ENCODE results near the gene PGK1.
A peak's percentile ranks its signal among the peaks of the same experiment; 100 is the strongest.
"Not testable (repeated sequence)": the region's sequence is repeated elsewhere in the genome, so short reads cannot be mapped to it uniquely, and the experiment has no call there.

Gene PGK1

DNA sequence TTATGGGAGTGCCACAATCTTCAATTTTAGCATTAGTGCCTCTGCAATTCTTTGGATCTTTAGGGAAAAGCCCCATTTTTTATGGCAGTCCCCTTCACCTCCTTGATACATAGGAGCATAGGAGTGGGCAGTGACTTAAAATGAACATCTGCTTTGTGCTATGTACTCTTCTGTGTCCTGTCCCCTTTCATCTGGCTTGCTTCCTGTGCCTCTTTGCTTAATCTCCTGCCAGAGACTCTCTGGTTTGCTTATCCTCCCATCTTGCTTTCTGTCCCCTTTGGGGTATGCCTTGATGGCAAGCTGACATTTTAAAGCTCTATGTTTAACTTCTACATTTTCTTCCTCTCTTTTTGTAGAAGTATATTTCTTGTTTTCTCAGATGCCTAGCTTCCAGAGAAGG, 12.3 kb downstream of the PGK1 start:
- DNase-seq (ENCODE audit: low read depth) = no peak

DNA sequence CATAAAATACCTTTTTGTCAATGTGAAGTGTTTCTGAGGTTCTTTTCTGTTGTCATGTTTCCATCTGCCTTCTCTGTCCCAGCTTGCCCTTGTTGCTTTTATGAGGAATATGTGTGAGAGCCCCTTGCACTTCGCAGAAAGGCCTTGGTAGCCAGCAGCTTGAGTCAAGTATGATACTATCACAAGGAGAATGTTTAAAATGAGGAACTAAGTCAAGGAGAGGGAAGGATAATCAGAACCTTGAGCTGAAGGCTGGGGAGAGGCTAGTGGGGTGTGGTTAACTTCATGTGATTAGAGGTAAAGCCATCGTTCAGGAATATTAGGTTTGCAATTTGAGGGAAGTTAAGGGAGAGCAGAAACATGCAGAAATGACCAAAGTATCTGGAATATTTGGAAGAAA, 12.7 kb downstream of the PGK1 start:
- DNase-seq (ENCODE audit: low read depth) = no peak

DNA sequence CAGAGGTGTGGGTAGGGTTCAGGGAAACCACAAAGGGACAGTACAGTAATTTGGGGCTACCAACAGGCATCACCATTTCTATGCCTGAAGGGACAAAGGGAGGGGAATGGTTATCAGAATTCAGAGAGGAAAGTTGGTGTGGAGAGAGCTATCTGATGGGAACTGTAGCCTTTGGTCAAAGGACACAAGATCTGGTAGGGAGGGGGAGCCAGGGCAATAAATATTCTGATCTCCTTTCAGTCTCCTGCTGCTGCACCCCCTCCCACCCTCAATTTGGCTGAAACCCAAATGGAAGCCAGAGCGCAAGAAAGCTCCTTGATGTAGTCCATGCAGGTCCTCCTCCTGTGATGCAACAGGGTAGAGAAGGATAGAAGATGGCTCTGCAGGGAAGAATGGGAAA, 14.6 kb downstream of the PGK1 start:
- no peak for DNase-seq (ENCODE audit: low read depth)

DNA sequence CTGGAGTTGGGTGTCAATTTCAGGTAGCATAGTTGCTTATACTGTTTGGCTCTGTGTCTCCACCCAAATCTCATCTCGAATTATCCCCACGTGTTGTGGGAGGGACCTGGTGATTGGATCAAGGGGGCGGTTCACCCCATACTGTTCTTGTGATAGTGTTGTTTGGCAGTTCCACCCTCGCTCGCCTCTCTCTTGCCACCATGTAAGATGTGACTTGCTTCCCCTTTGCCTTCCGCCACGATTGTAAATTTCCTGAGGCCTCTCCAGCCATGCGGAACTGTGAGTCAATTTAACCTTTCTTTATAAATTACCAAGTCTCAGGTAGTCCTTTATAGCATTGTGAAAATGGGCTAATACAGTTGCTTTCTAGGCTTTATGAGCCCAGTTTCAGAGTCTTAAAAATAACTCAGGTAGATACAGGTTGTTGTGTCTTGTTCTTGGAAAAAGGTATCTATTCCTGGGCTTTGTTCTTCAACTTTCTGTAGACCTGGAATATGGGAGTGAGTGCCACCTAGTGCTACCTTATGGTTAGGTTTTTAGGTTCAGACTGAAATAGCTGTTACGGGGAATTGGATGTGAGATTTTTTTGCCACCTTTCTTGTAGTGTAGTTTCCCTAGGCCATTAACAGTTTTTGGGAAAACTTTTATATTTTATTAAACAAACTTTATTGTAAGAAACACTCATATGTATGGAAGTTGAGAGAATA, 15.6 kb downstream of the PGK1 start:
- no peak for DNase-seq (ENCODE audit: low read depth)

DNA sequence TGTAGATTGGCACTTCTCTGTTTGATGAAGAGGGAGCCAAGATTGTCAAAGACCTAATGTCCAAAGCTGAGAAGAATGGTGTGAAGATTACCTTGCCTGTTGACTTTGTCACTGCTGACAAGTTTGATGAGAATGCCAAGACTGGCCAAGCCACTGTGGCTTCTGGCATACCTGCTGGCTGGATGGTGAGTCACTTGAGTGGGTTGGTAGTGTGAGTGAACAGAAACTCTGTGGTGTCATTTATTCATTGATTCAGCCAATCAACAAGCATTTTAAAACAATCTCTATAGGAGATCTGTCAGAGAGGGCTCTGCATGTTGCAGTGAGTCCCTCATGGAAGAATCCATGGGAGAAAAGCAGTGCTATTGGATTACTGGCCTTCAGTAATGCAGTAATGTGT, 19.1 kb downstream of the PGK1 start:
- peak; percentile 67 for DNase-seq (ENCODE audit: low read depth)

DNA sequence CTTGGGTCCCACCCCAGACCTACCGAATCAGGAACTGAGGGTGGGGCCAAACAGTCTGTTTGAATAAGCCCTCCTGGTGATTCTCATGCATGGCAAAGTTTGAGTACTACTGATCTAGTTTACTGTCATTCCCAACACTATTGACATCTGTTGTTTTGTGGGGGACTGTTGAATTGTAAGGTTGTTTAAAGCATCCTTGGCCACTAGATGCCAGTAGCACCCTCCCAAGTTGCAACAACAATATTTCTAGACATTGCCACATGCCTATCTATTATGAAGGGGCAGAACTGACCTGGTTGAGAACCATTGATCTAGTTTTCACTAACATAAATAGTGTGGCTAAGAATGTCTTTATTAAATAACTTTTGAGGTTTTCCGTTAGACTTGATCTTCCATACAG, 20.3 kb downstream of the PGK1 start:
- DNase-seq (ENCODE audit: low read depth) = peak; percentile 19

DNA sequence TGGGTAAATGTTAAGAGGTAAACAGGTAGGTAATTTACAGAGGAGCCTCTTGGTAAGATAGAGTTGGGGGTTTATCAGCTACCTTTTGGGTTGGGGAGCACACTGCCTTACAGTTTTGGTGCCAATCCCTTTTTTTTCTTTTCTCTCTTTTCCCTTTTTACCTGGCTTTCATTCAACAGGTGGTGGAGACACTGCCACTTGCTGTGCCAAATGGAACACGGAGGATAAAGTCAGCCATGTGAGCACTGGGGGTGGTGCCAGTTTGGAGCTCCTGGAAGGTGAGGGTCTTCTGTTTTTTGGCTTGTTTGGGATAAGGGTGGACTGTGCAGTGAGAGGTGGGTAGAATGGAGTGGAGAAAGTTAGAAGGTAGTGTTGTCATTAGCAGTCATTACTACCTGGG, 21.1 kb downstream of the PGK1 start:
- no peak for DNase-seq (ENCODE audit: low read depth)

DNA sequence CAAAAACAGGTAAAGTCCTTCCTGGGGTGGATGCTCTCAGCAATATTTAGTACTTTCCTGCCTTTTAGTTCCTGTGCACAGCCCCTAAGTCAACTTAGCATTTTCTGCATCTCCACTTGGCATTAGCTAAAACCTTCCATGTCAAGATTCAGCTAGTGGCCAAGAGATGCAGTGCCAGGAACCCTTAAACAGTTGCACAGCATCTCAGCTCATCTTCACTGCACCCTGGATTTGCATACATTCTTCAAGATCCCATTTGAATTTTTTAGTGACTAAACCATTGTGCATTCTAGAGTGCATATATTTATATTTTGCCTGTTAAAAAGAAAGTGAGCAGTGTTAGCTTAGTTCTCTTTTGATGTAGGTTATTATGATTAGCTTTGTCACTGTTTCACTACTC, 21.7 kb downstream of the PGK1 start:
- DNase-seq (ENCODE audit: low read depth) = not testable (repeated sequence)

DNA sequence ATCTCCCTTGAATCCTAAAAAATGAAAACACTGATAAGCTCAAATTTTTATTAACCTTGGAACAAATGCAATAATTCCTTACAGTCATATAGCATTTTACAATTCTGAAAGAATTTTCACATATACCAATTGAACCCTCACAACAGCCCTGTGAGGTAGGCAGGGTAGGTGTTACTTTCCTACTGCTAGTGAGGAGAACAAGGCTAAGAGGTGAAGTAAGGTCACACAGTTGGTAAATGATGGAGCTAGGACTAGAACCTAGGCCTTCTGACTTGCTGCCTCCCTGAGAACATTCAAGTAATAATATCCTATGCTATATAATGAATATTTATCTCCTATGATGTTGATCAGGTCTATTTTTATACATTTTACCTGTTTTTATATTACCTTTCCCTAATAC, 25.7 kb downstream of the PGK1 start:
- DNase-seq (ENCODE audit: low read depth) = no peak

DNA sequence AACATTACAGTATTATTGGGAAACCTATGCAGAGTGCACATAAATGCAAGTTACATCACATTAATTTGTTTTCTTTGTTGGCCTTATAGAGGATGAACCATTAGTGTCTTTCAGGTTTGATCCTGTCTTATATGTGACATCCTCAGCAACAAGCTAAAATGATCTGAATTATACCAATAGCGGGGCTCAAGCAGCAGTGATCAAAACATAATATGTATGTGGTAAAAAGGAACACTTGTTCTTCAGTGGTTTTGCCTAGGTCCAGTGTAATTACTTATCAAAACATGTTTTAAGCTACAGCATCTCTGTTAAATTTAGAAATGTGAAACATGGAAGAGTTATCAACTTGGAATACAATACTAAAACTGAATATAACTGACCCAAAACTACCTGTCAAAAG, 26.3 kb downstream of the PGK1 start:
- no peak for DNase-seq (ENCODE audit: low read depth)

DNA sequence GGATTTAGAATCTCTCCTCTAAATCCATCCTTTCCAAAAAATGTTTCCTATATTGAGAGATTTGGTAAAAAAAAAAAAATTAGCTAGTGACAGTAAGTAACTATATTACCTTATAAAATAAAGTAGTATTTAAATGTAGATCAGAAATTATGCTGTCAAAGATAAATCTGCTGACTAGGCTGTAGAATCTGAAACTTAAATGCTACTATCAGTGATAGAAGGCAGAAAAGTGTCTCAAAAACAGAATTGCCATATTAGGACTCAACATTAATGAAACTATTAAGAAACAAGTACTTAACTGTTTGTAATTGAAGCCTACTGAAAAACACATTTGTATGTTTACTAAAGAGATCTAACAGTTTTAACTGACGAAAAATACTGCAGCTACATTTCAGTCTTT, 27.1 kb downstream of the PGK1 start:
- no peak for DNase-seq (ENCODE audit: low read depth)

DNA sequence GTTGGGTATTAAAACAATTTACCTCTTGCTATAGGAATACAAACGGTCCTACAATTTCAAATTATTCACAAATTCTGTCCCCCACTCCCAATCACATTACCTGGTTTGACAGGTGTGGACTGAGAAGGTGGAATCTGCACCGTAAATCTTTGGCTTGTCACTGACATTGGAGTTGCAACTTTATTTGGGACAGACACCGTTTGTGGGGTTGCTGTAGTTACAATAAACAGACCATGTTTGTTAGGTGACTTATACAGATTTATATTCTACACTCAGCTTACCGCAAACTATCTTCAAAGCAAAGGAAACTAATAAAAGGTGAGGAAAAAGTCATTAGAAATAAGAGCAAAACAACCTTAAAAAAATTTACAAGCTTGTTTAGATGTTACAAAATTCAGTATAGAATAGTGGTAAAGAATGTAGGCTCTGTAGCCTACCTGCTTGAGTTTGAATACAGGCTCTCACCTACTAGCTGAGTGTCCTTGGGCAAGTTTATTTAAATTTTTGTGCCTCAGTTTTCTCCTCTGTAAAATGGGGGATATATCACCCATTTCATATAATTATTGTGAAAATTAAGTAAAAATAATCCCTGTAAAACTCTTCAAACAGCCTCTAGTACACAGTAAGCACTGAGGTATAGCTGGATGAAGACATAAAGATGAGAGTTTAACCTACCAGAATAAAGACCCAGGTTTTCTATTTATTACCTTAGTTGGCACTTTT, 29.4 kb downstream of the PGK1 start:
- DNase-seq (ENCODE audit: low read depth) = no peak

DNA sequence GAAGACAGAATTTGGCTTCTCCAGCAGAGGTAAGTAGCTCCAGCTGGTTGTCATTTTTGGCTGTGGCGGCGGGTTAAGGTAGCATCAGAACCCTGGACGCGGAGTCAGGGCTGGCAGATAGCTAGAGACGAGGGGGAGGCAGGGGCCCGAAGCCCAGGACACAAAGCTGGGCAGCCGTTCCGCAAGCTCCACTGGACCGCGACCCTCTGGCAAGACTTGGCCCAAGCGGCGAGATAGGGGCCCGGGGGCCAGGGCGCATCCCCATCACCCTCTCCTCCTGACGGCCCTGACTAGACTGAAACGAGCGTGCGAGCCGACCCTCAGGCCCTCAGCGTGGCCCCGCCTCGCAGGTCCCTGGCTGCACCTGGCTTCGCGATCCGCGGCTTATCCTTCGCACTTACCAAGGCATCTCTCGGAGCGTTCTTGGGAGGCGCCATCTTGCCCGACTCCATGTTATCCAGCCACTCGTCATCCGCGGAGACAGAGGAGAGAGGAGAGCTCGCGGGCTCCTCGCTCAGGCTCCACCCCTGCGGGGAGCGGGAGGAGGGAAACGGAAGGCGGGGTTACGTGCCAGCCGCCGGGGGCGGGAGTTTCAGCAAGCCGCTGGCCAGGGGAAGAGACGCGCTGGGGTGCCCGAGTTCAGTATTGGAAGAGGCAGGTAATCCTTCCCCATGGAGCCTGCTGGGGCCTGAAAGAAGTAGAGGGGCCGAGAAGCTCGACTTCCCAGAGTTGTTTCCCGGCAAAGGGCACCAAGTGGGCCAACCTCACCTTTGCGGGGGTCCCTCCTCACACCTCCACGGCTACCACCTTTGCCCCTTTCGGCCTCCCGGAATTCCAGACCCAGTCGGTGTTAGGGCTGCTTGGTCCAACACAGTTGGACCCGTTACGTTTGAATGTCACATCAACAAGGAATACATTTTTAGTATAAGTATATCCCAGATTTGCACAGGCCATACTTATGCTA, 35.4 kb downstream of the PGK1 start, which contains the start of gene TAF9B:
TSS of gene TAF9B (minus strand) at position 491 of the 964 bp plus-strand sequence. CDS start at position 452, 39 bp downstream.
- DNase-seq (ENCODE audit: low read depth) = peak; percentile 83

DNA sequence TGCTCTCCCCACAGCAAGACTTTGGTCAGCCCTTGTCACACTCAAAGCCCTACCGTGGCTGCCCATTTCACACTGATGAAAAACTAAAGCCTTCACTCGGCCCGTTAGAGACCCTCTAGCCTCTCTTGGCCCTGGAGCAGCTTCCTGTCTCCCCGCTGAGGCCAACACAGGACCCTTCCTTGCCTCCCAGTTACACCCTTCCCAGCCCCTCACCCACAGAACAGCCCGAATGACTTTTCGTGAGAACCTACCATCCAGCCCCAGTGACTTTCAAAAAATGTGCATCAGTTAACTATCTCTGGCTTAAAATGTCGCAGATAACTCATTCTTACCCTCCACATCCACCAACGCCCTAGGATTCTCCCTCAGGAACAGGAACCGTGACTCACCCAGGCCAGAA, 36.2 kb downstream of the PGK1 start:
- DNase-seq (ENCODE audit: low read depth) = no peak

DNA sequence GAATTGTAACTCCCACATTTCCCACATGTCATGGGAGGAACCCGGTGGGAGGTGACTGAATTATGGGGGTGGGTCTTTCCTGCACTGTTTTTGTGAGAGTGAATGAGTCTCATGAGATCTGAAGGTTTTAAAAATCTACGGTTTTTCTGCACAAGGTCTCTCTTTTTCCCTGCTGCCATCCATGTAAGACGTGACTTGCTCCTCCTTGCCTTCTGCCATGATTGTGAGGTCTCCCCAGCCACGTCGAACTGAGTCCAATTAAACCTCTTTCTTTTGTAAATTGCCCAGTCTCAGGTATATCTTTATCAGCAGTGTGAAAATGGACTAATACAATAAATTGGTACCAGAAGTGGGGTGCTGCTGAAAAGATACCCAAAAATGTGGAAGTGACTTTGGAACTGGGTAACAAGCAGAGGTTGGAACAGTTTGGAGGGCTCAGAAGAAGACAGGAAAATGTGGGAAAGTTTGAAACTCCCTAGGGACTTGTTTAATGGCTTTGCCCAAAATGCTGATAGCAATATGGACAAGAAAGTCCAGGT, 43.0 kb downstream of the PGK1 start:
- not testable (repeated sequence) for DNase-seq (ENCODE audit: low read depth)

DNA sequence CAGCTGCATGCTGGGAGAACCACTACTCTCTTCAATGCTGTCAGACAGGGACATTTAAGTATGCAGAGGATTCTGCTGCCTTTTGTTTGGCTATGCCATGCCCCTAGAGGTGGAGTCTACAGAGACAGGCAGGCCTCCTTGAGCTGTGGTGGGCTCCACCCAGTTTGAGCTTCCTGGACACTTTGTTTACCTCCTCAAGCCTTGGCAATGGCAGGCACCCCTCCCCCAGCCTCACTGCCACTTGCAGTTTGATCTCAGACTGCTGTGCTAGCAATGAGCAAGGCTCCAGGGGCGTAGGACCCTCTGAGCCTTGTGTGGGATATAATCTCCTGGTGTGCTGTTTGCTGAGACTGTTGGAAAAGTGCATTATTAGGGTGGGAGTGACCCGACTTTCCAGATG, 53.3 kb downstream of the PGK1 start:
- not testable (repeated sequence) for DNase-seq (ENCODE audit: low read depth)

DNA sequence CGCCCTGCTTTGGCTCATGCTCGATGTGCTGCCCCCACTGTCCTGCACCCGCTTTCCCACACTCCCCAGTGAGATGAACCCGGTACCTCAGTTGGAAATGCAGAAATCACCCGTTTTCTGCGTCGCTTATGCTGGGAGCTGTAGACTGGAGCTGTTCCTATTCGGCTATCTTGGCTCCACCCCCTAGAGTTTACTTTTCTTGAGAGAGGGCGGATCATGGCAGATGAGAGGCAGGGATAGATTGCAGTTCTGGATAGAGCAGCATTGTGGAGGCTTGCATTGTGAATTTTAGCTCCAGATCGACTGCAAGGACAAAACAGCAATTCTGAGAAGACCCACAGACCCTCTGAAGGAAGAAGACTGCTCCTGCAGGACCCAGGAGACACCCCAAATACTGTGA, 53.8 kb downstream of the PGK1 start:
- not testable (repeated sequence) for DNase-seq (ENCODE audit: low read depth)

DNA sequence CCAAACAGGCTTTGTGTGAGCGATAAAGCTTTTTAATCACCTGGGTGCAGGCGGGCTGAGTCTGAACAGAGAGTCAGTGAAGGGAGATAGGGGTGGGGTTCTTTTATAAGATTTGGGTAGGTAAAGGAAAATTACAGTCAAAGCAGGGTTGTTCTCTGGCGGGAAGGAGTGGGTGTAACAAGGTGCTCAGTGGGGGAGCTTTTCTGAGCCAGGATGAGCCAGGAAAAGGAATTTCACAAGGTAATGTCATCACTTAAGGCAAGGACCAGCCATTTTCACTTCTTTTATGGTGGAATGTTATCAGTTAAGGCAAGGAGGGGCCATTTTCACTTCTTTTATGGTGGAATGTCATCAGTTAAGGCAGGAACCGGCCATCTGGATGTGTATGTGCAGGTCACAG, 56.7 kb downstream of the PGK1 start:
- DNase-seq (ENCODE audit: low read depth) = not testable (repeated sequence)

DNA sequence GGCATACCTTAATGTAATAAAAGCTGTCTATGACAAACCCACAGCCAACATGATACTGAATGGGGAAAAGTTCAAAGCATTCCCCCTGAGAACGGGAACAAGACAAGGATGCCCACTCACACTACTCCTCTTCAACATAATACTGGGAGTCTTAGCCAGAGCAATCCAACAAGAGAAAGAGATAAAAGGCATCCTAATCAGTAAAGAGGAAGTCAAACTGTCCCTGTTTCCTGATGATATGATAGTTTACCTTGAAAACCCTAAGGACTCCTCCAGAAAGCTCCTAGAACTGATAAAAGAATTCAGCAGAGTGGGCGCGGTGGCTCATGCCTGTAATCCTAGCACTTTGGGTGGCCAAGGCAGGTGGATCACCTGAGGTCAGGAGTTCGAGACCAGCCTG, 59.1 kb downstream of the PGK1 start:
- not testable (repeated sequence) for DNase-seq (ENCODE audit: low read depth)

DNA sequence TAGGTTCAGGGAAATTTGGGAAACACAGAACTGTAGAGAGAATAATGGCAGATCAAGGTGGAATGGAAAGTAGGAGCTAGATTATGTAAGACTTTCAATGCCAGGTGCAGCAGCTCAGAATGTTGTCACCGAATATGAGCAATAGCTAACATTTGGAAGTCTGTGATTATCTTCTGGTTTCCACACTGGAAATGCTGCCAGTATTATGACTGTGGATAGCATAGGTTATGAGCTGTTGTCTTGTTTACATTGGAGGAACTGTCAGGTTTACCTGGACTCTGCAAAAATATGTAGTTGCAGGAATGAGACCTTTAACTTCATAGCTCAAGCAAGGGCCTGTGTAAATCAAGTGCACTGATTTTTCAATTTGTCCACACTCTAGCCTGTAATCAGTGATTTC, 61.4 kb downstream of the PGK1 start:
- DNase-seq (ENCODE audit: low read depth) = no peak

DNA sequence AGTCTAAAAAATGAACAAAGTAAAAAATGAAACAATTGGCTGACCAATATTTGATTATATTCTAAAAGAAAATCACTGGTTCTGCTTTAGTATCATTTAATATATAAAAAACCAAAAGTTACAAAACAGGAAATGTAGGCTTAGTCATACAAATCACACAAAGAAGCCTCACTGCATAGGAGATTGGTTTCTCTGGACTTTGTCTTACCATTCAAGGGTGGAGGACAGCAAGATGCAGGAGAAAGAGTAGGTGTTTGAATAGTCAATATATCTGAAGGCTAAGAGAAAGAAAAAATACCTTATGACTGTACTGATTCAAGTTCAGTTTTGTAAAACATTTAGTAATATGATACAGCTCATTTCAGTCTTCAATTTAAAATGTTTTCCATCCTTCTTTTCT, 64.0 kb downstream of the PGK1 start:
- peak; percentile 9 for DNase-seq (ENCODE audit: low read depth)

Measured in ELR (cell line).